Sigmoid colon (tissue), 7 donors: Measurements from ENCODE around the gene MOCOS. TPM values are rescaled to one million over a fixed set of nuclear protein-coding genes. Genes with fewer than 3 reads are reported as not detected.

ENCODE experiments used
- DNase-seq: peaks from one replicate; pipeline ENCODE4 v3.0.0-alpha.2; 2019
- H3K27ac ChIP-seq, 4 donors: fragments of 200-600 bp; sonication (generic); one replicate each; pipeline ENCODE4 v1.5.1; 2016 to 2019; ENCODE audit warnings: mild to moderate bottlenecking in 1 of 4
- H3K27me3 ChIP-seq, 3 donors: fragments of 200-600 bp; sonication (generic); one replicate each; pipeline ENCODE4 v1.5.1; 2019; ENCODE audit warnings: mild to moderate bottlenecking in 1 of 3
- H3K36me3 ChIP-seq, 4 donors: fragments of 200-600 bp; sonication (generic); one replicate each; pipeline ENCODE4 v1.5.1; 2016 to 2019
- H3K4me1 ChIP-seq, 4 donors: fragments of 200-600 bp; sonication (generic); one replicate each; pipeline ENCODE4 v1.5.1; 2017 to 2019
- H3K4me3 ChIP-seq, 4 donors: fragments of 200-600 bp; sonication (generic); one replicate each; pipeline ENCODE4 v1.5.1; 2017 to 2019; ENCODE audit warnings: mild to moderate bottlenecking in 2 of 4, moderate library complexity in 1 of 4
- H3K9me3 ChIP-seq, 4 donors: fragments of 200-600 bp in 3 of 4; sonication (generic) in 3 of 4; one replicate each; pipeline versions ENCODE4 v1.5.1 to v1.6.1; 2013 to 2019
- EP300 ChIP-seq, 4 donors: sonication (generic); formaldehyde crosslinking; IDR thresholded peaks; one replicate each; pipeline ENCODE4 v1.6.1; 2017; ENCODE audit warnings: antibody characterized with exemption in 4 of 4
- POLR2A ChIP-seq, 2 donors: fragments of 450-650 bp; IDR thresholded peaks; one replicate each; pipeline ENCODE4 v1.6.1; 2016; ENCODE audit warnings: antibody characterized with exemption in 2 of 2, mild to moderate bottlenecking in 2 of 2, moderate library complexity in 2 of 2
- POLR2AphosphoS5 ChIP-seq, 4 donors: sonication (generic); formaldehyde crosslinking; IDR thresholded peaks; one replicate each; pipeline ENCODE4 v1.6.1; 2017; ENCODE audit warnings: antibody characterized with exemption in 4 of 4
- WGBS, 2 donors: extraction: QIAGEN DNeasy Blood & Tissue Kit; methylation state at CpG; one replicate each; pipeline ENCODE4 v1.1.7; 2013; 5-methylcytosine and 5-hydroxymethylcytosine counted together
- intact Hi-C: fragments of 100-400 bp; cut with DNase I; formaldehyde crosslinking; loops from one replicate; pipeline ENCODE4 v1.15.1; 2023
- polyA plus RNA-seq, 3 donors: library from polyadenylated mRNA; stranded (reverse); fragments of 200-250 nt; gene quantifications; one replicate each; pipeline ENCODE4 v1.2.3, GENCODE V29; 2013
- total RNA-seq, 4 donors: library from RNA; depleted of rRNA; stranded (reverse); fragments of >200 nt; gene quantifications; one replicate each; pipeline ENCODE4 v1.1.0, GENCODE V29; 2016
- TF ChIP-seq, protein P1 (sequence below), 4 experiments: fragments of 450-650 bp in 3 of 4; fragments of 200-600 bp in 1 of 4; IDR thresholded peaks; one replicate each; pipeline ENCODE4 v1.5.1; 2016 to 2019; ENCODE audit warnings: antibody characterized with exemption in 4 of 4, mild to moderate bottlenecking in 3 of 4, moderate library complexity in 2 of 4
- donor health status: healthy with polysubstance abuse.
- donor health status: Bipolar disorder and iron deficiency.
- donor health status: healthy.

Gene MOCOS
- total and polyA plus RNA-seq, 7 donors = 0.49 to 3.6 (median 1.8) TPM

DNA sequence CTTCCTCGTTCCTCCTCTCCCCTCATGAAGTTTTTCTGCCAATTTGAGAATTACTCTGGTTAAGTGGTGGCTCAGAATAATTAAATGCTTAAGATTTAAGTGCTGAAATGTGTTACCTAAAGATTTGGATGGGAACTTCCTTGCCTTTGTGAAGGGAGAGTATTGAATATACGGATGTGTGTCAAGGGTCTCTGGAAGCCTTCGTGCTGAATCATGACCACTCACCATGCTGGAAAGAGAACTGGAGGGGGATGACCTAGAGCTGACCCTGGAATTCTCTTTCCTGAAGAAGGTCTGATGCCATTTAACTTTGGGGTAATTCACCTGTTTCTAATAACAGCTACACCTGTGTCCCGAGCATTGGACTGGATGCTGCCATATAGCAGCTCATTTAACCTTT lies 2.2 kb downstream of the MOCOS start:
- Histone ChIP-seq H3K27ac (no peak overlapping the region), H3K9me3 (no peaks in the 10 kb centered on the region), H3K36me3 (no peaks in the 10 kb centered on the region), H3K27me3 (no peaks in the 10 kb centered on the region), H3K4me3 (no peak overlapping the region), H3K4me1 (peaks cover 0 to 21% (median 16%) of the 10 kb centered on the region in 4 donors)
- WGBS, 2 donors = 77 to 79% methylated on average over 4 of the region's 4 CpGs
- TF ChIP-seq POLR2AphosphoS5 (IDR thresholded peaks at IDR 0.05) = no peak
- TF ChIP-seq, protein P1, sequence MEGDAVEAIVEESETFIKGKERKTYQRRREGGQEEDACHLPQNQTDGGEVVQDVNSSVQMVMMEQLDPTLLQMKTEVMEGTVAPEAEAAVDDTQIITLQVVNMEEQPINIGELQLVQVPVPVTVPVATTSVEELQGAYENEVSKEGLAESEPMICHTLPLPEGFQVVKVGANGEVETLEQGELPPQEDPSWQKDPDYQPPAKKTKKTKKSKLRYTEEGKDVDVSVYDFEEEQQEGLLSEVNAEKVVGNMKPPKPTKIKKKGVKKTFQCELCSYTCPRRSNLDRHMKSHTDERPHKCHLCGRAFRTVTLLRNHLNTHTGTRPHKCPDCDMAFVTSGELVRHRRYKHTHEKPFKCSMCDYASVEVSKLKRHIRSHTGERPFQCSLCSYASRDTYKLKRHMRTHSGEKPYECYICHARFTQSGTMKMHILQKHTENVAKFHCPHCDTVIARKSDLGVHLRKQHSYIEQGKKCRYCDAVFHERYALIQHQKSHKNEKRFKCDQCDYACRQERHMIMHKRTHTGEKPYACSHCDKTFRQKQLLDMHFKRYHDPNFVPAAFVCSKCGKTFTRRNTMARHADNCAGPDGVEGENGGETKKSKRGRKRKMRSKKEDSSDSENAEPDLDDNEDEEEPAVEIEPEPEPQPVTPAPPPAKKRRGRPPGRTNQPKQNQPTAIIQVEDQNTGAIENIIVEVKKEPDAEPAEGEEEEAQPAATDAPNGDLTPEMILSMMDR (IDR thresholded peaks at IDR 0.05) = no peak
- TF ChIP-seq POLR2A (IDR thresholded peaks at IDR 0.05) = no peak
- TF ChIP-seq EP300 (IDR thresholded peaks at IDR 0.05) = no peak
- intact Hi-C loops = loop anchor here (10.0 kb wide), 1 partner anchor 105 kb away; the partner anchor contains the start of gene FHOD3
- DNase-seq = no peak

DNA sequence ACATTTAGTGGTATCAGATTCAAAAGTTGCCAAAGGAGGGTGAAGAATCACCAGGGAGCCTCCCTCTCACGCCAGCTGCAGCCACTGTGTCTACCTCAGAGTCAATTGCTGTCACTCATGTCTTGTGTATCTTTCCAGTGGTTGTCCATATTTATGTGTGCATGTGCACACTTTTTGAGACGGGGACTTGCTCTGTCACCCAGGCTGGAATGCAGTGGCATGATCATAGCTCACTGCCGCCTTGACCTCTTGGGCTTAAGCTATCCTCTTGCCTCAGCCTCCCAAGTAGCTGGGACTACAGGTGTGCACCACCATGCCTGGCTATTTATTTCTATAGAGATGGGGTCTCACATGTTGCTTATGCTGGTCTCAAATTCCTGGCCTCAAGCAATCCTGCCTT lies 4.0 kb downstream of the MOCOS start:
- intact Hi-C loops = no loop called here
- no peaks in the 10 kb centered on the region for H3K9me3 ChIP-seq
- peaks cover 0 to 18% (median 13%) of the 10 kb centered on the region in 4 donors for H3K4me1 ChIP-seq
- no peaks in the 10 kb centered on the region for H3K36me3 ChIP-seq
- TF ChIP-seq, protein P1 (IDR thresholded peaks at IDR 0.05) = no peak
- TF ChIP-seq POLR2A (IDR thresholded peaks at IDR 0.05) = no peak
- no peak overlapping the region for H3K4me3 ChIP-seq
- DNase-seq = no peak
- no peaks in the 10 kb centered on the region for H3K27me3 ChIP-seq
- WGBS, 2 donors = 95% methylated on average over 3 of the region's 3 CpGs
- H3K27ac ChIP-seq = no peak overlapping the region

DNA sequence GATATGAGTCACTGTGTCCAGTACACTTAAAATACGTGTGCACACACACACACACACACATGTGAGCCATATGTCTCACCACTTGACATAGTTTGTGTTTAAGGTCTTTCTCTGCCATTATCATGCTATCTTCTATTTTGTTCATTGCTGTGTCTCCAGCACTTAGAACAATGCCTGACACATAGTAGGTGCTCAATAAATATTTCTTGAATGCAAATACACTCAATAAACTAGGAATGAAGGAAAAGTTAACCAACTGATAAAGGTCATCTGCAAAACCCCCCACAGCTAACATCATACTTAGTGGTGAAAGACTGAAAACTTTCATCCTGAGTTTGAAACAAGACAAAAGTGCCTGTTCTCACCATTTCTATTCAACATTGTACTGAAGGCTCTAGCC lies 4.4 kb downstream of the MOCOS start:
- no peak for DNase-seq
- Histone ChIP-seq H3K4me3 (no peak overlapping the region), H3K27me3 (no peaks in the 10 kb centered on the region), H3K4me1 (peaks cover 0 to 14% (median 9%) of the 10 kb centered on the region in 4 donors), H3K27ac (no peak overlapping the region), H3K36me3 (no peaks in the 10 kb centered on the region), H3K9me3 (no peaks in the 10 kb centered on the region)
- WGBS, 2 donors = 86 to 88% methylated on average over 1 of the region's 1 CpG
- TF ChIP-seq, protein P1 (IDR thresholded peaks at IDR 0.05) = no peak
- TF ChIP-seq EP300 (IDR thresholded peaks at IDR 0.05) = no peak
- no peak for TF ChIP-seq POLR2AphosphoS5 (IDR thresholded peaks at IDR 0.05)
- TF ChIP-seq POLR2A (IDR thresholded peaks at IDR 0.05) = no peak
- intact Hi-C loops = no loop called here

DNA sequence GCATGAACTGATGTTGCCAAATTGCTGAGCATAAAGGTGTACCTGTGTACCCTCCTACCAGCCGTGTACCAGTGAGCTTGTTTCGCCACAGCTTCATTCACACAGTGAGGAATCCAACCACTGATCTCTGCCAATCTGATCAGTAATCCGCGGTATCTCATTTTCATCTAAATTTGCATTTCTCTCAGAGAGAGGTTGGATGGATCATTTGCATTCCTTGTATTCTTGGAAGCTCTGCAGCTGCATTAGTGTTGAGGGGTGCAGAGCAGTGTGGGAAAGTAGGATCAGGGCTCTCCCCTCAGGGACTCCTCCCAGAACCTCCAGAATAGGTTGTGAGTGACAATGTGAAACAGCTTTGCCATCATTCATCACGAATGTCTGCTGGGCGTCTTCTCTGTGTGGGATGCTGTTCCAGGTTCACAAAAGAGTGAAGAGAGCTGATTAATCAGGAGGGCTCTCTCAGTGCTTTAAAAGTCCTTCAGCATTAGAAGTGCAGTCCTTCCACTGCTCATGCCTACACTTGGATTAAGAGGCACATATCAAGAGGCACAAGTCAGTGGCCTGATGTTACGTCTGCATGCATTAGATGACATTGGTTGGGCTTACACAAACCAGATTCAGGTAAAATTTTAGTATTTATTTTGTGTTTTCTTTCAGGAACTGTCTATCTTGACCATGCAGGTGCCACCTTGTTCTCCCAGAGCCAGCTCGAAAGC lies 7.5 kb downstream of the MOCOS start:
- intact Hi-C loops = no loop called here
- Histone ChIP-seq H3K9me3 (no peaks in the 10 kb centered on the region), H3K4me1 (no peaks in the 10 kb centered on the region), H3K27me3 (no peaks in the 10 kb centered on the region), H3K27ac (no peak overlapping the region), H3K4me3 (no peak overlapping the region), H3K36me3 (no peaks in the 10 kb centered on the region)
- TF ChIP-seq POLR2A (IDR thresholded peaks at IDR 0.05) (no peak), EP300 (IDR thresholded peaks at IDR 0.05) (no peak), POLR2AphosphoS5 (IDR thresholded peaks at IDR 0.05) (no peak)
- TF ChIP-seq, protein P1 (IDR thresholded peaks at IDR 0.05) = no peak
- WGBS, 2 donors = 84 to 92% methylated on average over 8 of the region's 8 CpGs
- no peak for DNase-seq
